Common myeloid progenitor, CD34-positive (primary cell): ENCODE measurements around the gene IPO7.
A peak's percentile ranks its signal among the peaks of the same experiment; 100 is the strongest.

Source experiments
- CTCF ChIA-PET: fragments of 350-600 bp; sonication (Branson Sonifier 250); formaldehyde crosslinking; loops from one replicate; lab custom pipeline; 2021; ENCODE audit warnings: antibody characterized with exemption; lab: Charles Lee
- POLR2A ChIA-PET: fragments of 350-600 bp; sonication (Branson Sonifier 250); formaldehyde crosslinking; loops from one replicate; lab custom pipeline; 2021; ENCODE audit warnings: antibody characterized with exemption; lab: Charles Lee
- DNase-seq, 3 donors: peaks; one replicate each; pipeline versions ENCODE4 v3.0.0 to v3.0.0-alpha.2; 2013
- H3K27ac ChIP-seq, 2 experiments: 1 replicate in 1 of 2; 2 replicates in 1 of 2; pipeline ENCODE4 v1.7.0; 2013; ENCODE audit warnings: inconsistent platforms in 2 of 2, low read length in 2 of 2, mild to moderate bottlenecking in 2 of 2, low read depth in 1 of 2, moderate library complexity in 1 of 2; ENCODE audit not compliant: severe bottlenecking in 2 of 2, insufficient read depth in 1 of 2, poor library complexity in 1 of 2
- H3K27me3 ChIP-seq, 5 experiments: replicated peaks in 2 of 5; 1 replicate in 3 of 5; 2 replicates in 2 of 5; pipeline versions ENCODE4 v1.6.1 to v1.7.0; 2013; ENCODE audit warnings: low read length in 4 of 5, mild to moderate bottlenecking in 2 of 5, moderate library complexity in 2 of 5, inconsistent platforms in 1 of 5; ENCODE audit not compliant: insufficient read depth in 5 of 5, control insufficient read depth in 4 of 5
- H3K36me3 ChIP-seq, 4 experiments: 1 replicate in 2 of 4; 2 replicates in 2 of 4; pipeline versions ENCODE4 v1.6.1 to v1.7.0; 2013; ENCODE audit warnings: low read length in 3 of 4, control low read depth in 1 of 4, mild to moderate bottlenecking in 1 of 4; ENCODE audit not compliant: control insufficient read depth in 4 of 4, insufficient read depth in 4 of 4
- H3K4me1 ChIP-seq, 4 experiments: 1 replicate in 3 of 4; 2 replicates in 1 of 4; pipeline versions ENCODE4 v1.6.1 to v1.7.1; 2013; ENCODE audit warnings: low read length in 3 of 4, mild to moderate bottlenecking in 3 of 4, control low read depth in 1 of 4, inconsistent platforms in 1 of 4, moderate library complexity in 1 of 4; ENCODE audit not compliant: control insufficient read depth in 4 of 4, insufficient read depth in 4 of 4; ENCODE audit errors: control extremely low read depth in 1 of 4
- H3K4me3 ChIP-seq, 7 experiments: 1 replicate in 4 of 7; 2 replicates in 3 of 7; pipeline versions ENCODE4 v1.5.1 to v1.7.0; 2013; ENCODE audit warnings: mild to moderate bottlenecking in 7 of 7, low read length in 6 of 7, moderate library complexity in 6 of 7, inconsistent platforms in 2 of 7, low read depth in 2 of 7, control low read depth in 1 of 7; ENCODE audit not compliant: insufficient read depth in 4 of 7, control insufficient read depth in 1 of 7; ENCODE audit errors: extremely low read depth in 1 of 7
- H3K9me3 ChIP-seq, 5 experiments: 1 replicate in 4 of 5; 2 replicates in 1 of 5; pipeline versions ENCODE4 v1.6.1 to v1.7.1; 2013; ENCODE audit warnings: low read length in 4 of 5, mild to moderate bottlenecking in 2 of 5, inconsistent platforms in 1 of 5, low read depth in 1 of 5, moderate library complexity in 1 of 5; ENCODE audit not compliant: control insufficient read depth in 4 of 5, insufficient read depth in 2 of 5; ENCODE audit errors: control extremely low read depth in 1 of 5
- WGBS: methylation state at CpG from one replicate; pipeline ENCODE4 v1.1.5; 2013; ENCODE audit not compliant: insufficient coverage; 5-methylcytosine and 5-hydroxymethylcytosine counted together

The IPO7 gene

DNA sequence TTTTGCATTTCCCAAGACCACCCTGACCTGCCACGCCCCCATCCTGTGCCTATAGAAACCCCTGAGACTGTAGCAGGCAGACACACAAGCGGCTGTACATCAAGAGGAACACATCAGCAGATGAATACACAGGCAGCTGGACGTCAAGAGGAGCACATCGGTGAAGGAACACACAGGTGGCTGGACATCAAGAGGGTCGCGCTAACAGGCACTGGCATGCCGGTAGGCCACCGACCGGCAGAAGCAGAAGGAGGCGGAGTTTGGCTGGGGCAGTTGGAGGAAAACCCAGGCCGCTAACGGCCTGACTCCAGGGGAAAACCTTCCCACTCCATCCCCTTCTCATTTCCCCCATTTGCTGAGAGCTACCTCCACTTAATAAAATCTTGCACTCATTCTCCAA, 5.4 kb upstream of the IPO7 start:
- no peak overlapping the region for H3K27ac ChIP-seq
- DNase-seq = no peak
- H3K9me3 ChIP-seq = no peaks in the 10 kb centered on the region
- CTCF ChIA-PET = no interaction called here
- H3K4me1 ChIP-seq = peaks cover 0 to under 1% (median 0%) of the 10 kb centered on the region in 4 experiments
- H3K36me3 ChIP-seq = no peaks in the 10 kb centered on the region
- POLR2A ChIA-PET = no interaction called here
- no peaks in the 10 kb centered on the region for H3K27me3 ChIP-seq
- WGBS = 95% methylated on average over 12 of the region's 12 CpGs
- no peak overlapping the region for H3K4me3 ChIP-seq

DNA sequence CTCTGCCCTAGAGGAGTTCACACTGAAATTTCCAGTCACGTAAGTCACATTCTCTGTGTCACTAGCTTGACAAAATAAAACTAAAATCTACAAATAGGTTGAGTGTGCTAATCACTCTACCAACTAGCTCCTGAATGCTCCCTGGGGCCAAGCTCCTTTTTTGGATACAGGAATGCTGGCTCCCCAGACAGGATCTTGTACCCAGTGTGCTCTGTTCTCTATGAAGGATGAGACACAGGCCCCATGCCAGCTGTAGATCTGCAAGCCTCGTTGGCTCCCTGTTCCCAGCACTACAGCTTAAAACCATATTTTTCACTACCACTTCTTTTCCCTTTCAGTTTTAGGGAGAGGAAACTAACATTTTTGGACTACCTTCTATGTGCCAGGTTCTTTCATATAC, 3.7 kb upstream of the IPO7 start:
- no peak overlapping the region for H3K4me3 ChIP-seq
- ChIA-PET POLR2A (no interaction called here), CTCF (interaction anchor here (1.5 kb wide), 1 partner anchor 9 kb away, joined by 4 read pairs; no protein-coding TSS in a partner anchor)
- 100% methylated on average over 1 of the region's 2 CpGs for WGBS
- no peaks in the 10 kb centered on the region for H3K36me3 ChIP-seq
- no peak for DNase-seq
- H3K27me3 ChIP-seq = no peaks in the 10 kb centered on the region
- H3K27ac ChIP-seq = no peak overlapping the region
- H3K9me3 ChIP-seq = no peaks in the 10 kb centered on the region
- peaks cover 4 to 11% (median 10%) of the 10 kb centered on the region in 4 experiments for H3K4me1 ChIP-seq

DNA sequence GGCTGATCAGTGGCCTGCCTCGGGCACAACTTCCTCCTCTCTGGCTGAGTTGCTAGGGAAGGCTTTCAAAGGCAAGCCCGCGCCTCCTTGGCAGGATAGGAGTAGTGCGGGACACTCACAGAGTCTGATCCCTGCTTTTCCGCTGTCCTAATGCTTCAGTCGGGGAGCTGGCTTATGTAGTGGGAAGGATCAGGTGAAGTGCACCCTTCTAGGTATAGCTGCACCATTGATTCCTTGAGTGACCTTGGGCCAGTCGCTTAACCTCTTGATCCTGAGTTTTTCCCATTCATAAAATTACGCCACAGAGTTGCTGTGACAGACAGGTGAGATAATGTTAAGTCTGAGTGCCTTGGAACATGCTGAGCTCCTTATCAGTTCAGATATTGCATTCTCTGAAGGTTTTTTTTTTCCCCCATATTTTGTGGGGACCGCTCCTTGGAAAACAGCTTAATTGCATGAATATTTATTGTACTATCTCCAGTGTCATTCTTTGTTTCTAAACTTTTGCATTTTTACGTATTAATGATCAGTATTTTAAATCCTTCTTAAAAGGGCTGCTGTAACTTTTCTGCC, 961 bp downstream of the IPO7 start:
- Histone ChIP-seq H3K36me3 (peaks cover 0 to 14% (median 0%) of the 10 kb centered on the region in 4 experiments), H3K9me3 (no peaks in the 10 kb centered on the region), H3K4me3 (peak overlapping the region; percentile 75 to 98 (median 92)), H3K27ac (peak overlapping the region; percentile 80 to 91), H3K4me1 (peaks cover 4 to 28% (median 20%) of the 10 kb centered on the region in 4 experiments), H3K27me3 (no peaks in the 10 kb centered on the region)
- ChIA-PET CTCF (interaction anchor here (0.6 to 3.6 kb wide), 13 partner anchors 10 to 216 kb away, joined by 3 to 16 read pairs (median 3); no protein-coding TSS in a partner anchor), POLR2A (interaction anchor here (0.7 to 1.3 kb wide), 3 partner anchors 21 to 122 kb away, joined by 3 to 4 read pairs (median 3); no protein-coding TSS in a partner anchor)
- 4% methylated on average over 8 of the region's 10 CpGs for WGBS
- DNase-seq = no peak

GRCh38 chr11:9386086-9386485, 1.6 kb downstream of the IPO7 start:
- Histone ChIP-seq H3K9me3 (no peaks in the 10 kb centered on the region), H3K27ac (no peak overlapping the region), H3K4me1 (peaks cover 4 to 28% (median 20%) of the 10 kb centered on the region in 4 experiments), H3K4me3 (peak overlapping the region in 4 of 7 experiments; percentile 15 to 98 (median 94)), H3K36me3 (peaks cover 0 to 14% (median 0%) of the 10 kb centered on the region in 4 experiments), H3K27me3 (no peaks in the 10 kb centered on the region)
- ChIA-PET CTCF (interaction anchor here (0.8 to 3.6 kb wide), 13 partner anchors 9 to 216 kb away, joined by 3 to 16 read pairs (median 3); no protein-coding TSS in a partner anchor), POLR2A (interaction anchor here (0.5 to 0.7 kb wide), 3 partner anchors 84 to 948 kb away, joined by 3 to 5 read pairs (median 4); no protein-coding TSS in a partner anchor)
- DNase-seq = no peak
- WGBS = no CpG with 5 or more reads among the region's 2 CpGs

DNA sequence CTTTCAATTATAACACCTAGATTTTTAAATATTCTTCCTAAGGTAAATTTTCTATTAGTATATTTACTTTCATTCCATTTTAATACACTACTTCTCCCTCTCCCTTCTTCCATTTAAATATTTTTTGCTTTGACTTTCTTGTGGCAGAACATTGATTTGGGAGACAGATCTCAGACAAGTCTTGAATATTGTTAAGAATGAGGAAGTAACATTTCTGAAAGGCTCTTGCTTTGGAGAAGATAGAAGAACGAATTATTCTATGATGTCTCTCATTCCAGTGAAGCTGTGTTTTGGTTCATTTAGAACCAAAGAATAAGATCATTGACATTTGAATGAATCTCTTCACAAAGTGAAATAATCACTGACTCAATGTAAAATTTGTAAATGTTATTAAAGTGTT, 2.4 kb downstream of the IPO7 start:
- peaks cover 4 to 28% (median 20%) of the 10 kb centered on the region in 4 experiments for H3K4me1 ChIP-seq
- no CpG with 5 or more reads among the region's 1 CpG for WGBS
- ChIA-PET CTCF (interaction anchor here (1.0 to 1.6 kb wide), 5 partner anchors 8 to 210 kb away, joined by 3 to 10 read pairs (median 3); no protein-coding TSS in a partner anchor), POLR2A (interaction anchor here (0.7 kb wide), 1 partner anchor 99 kb away, joined by 3 read pairs; no protein-coding TSS in a partner anchor)
- no peaks in the 10 kb centered on the region for H3K27me3 ChIP-seq
- peaks cover 0 to 14% (median 0%) of the 10 kb centered on the region in 4 experiments for H3K36me3 ChIP-seq
- no peaks in the 10 kb centered on the region for H3K9me3 ChIP-seq
- DNase-seq = peak in 2 of 3 donors; percentile 18 to 33
- H3K4me3 ChIP-seq = peak overlapping the region in 2 of 7 experiments; percentile 92 to 98
- peak overlapping the region in 1 of 2 experiments; percentile 15 for H3K27ac ChIP-seq

GRCh38 chr11:9396310-9396709, 11.9 kb downstream of the IPO7 start:
- Histone ChIP-seq H3K9me3 (no peaks in the 10 kb centered on the region), H3K27me3 (no peaks in the 10 kb centered on the region), H3K4me1 (peaks cover 4 to 18% (median 11%) of the 10 kb centered on the region in 4 experiments), H3K36me3 (peaks cover 0 to 26% (median 3%) of the 10 kb centered on the region in 4 experiments), H3K27ac (no peak overlapping the region), H3K4me3 (no peak overlapping the region)
- DNase-seq = no peak
- ChIA-PET CTCF (interaction anchor here (1.7 kb wide), 1 partner anchor 10 kb away, joined by 10 read pairs; no protein-coding TSS in a partner anchor), POLR2A (no interaction called here)
- WGBS = 92% methylated on average over 7 of the region's 10 CpGs

- no peaks in the 10 kb centered on the region for H3K27me3 ChIP-seq
- peaks cover 4 to 19% (median 11%) of the 10 kb centered on the region in 4 experiments for H3K4me1 ChIP-seq
- POLR2A ChIA-PET = no interaction called here
- peaks cover 0 to 26% (median 3%) of the 10 kb centered on the region in 4 experiments for H3K36me3 ChIP-seq
- no peak overlapping the region for H3K4me3 ChIP-seq
- 80% methylated on average over 1 of the region's 3 CpGs for WGBS
- CTCF ChIA-PET = no interaction called here
- H3K27ac ChIP-seq = no peak overlapping the region
- no peak for DNase-seq
- H3K9me3 ChIP-seq = no peaks in the 10 kb centered on the region
These were observed 12.3 kb downstream of the IPO7 start for GRCh38 chr11:9396752-9397151.
